ENCODE data around the gene ADD3.

Gene ADD3

DNA sequence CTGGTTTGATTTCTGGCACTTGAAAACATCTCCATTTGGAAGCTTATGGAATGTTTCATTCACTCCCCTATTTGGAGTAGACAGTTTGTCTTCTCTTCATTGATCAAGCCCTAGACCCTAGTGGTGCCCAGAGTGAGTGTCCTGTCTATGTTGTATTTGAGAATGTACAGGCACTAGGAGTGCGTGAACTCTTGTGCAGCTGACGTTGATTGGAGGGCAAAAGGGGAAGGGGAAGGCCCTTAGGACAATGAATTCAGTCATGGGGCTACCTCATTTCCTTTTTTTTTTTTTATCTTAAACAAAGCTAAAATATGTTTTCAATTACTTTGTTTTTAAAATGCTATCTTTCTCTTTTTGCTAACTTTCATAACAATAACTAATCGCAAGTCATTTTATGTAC is 66.5 kb downstream of the ADD3 start:
- CTCF ChIA-PET = interaction anchor here (0.7 kb wide), 1 partner anchor 134 kb away, joined by 4 read pairs; no protein-coding TSS in a partner anchor

DNA sequence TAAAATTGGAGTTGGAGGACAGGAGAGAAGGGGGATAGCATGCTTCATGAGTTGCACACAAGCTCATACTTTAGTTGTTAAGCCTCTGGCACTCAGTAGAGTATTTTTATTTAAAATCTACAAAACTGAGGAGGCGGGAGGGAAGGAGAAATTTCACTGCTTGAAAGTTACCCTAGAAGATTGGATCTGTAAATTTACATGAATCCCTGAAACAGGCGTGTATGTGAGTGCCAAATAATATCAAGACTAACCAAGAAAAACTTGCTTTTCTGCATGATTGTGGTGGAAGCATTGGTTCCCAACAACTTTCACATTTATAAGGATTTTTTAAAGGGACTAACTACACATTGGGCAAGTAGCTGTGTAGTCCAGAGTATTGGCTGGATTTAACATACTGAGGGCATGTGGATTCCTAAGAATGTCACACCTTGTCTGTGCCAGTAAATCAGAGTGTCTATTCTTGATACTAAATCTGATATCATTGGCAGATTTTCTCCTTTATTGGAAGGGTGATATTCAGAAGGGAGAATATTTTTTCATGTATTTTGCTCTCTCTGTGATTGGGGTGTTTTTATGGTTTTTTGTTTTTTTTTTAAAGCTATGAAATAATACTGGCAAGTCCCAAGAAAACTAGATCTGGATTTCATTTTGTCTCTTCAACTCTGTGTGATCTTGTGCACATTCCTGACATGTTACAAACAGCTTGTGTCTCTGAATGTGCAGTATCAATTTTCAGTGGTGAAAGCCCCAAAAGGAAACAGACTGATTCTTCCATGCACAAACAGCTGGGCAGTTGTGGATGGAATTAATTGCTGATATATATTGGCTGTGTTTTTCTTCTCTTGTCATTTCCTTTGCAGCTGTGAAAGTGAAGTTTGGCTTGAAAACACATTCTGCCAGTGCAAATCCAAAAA is 67.2 kb downstream of the ADD3 start:
- CTCF ChIA-PET = interaction anchor here (0.7 kb wide), 1 partner anchor 133 kb away, joined by 4 read pairs; no protein-coding TSS in a partner anchor
- DNase-seq (ENCODE audit: extremely low spot score) = no peak

More for the DNA sequence above, 66.5 kb downstream of the ADD3 start:
- DNase-seq (ENCODE audit: extremely low spot score) = no peak
- POLR2A ChIA-PET = no interaction called here
- TF ChIP-seq CTBP1 (IDR thresholded peaks at IDR 0.05; ENCODE audit: borderline replicate concordance) = no peak
- no peak for TF ChIP-seq ELF4 (IDR thresholded peaks at IDR 0.05)
- TF ChIP-seq FOXA1 (IDR thresholded peaks at IDR 0.05) = no peak
- TF ChIP-seq HDGF (IDR thresholded peaks at IDR 0.05; ENCODE audit: borderline replicate concordance) = no peak
- no peak for TF ChIP-seq FOXK2 (IDR thresholded peaks at IDR 0.05)
- TF ChIP-seq, protein P1, sequence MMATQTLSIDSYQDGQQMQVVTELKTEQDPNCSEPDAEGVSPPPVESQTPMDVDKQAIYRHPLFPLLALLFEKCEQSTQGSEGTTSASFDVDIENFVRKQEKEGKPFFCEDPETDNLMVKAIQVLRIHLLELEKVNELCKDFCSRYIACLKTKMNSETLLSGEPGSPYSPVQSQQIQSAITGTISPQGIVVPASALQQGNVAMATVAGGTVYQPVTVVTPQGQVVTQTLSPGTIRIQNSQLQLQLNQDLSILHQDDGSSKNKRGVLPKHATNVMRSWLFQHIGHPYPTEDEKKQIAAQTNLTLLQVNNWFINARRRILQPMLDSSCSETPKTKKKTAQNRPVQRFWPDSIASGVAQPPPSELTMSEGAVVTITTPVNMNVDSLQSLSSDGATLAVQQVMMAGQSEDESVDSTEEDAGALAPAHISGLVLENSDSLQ (IDR thresholded peaks at IDR 0.05) = no peak
- no peak for TF ChIP-seq FOXM1 (IDR thresholded peaks at IDR 0.05; ENCODE audit: borderline replicate concordance)
- no peak for TF ChIP-seq BHLHE40 (IDR thresholded peaks at IDR 0.05; ENCODE audit: borderline replicate concordance)
- no peak for TF ChIP-seq TARDBP (IDR thresholded peaks at IDR 0.05)
- no peak for TF ChIP-seq ARNT (IDR thresholded peaks at IDR 0.05)
- no peak for TF ChIP-seq ZNF384 (IDR thresholded peaks at IDR 0.05)
- no peak for TF ChIP-seq SUZ12 (IDR thresholded peaks at IDR 0.05)
- TF ChIP-seq SP1 (IDR thresholded peaks at IDR 0.05) = no peak
- TF ChIP-seq NFRKB (IDR thresholded peaks at IDR 0.05) = no peak

DNA sequence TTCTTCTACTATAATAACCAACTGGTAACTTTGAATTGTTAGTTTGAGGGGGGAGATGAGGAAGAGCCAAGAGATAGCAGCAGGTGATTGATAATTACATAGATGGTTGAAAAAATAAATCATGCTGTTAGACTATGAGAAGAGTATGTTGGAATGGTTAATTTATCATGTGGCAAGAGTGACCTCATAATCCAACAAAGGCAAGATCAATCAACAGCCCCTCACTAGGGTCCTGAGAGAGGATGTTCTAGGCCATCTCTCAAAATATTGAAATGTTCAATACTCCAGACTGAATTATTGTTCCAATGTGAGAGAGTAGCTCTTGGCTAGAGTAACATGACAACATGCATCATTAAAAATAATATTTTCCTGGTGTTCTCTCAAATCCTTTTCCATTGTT is 67.9 kb downstream of the ADD3 start:
- CTCF ChIA-PET = no interaction called here
- TF ChIP-seq ARNT (IDR thresholded peaks at IDR 0.05) (no peak), FOXA1 (IDR thresholded peaks at IDR 0.05) (no peak), FOXK2 (IDR thresholded peaks at IDR 0.05) (no peak), TARDBP (IDR thresholded peaks at IDR 0.05) (no peak), L3MBTL2 (conservative IDR thresholded peaks at IDR 0.05) (no peak), NFRKB (IDR thresholded peaks at IDR 0.05) (no peak), CTBP1 (IDR thresholded peaks at IDR 0.05; ENCODE audit: borderline replicate concordance) (no peak), ELF4 (IDR thresholded peaks at IDR 0.05) (no peak), ZNF384 (IDR thresholded peaks at IDR 0.05) (no peak), FOXM1 (IDR thresholded peaks at IDR 0.05; ENCODE audit: borderline replicate concordance) (no peak), SUZ12 (IDR thresholded peaks at IDR 0.05) (no peak), BHLHE40 (IDR thresholded peaks at IDR 0.05; ENCODE audit: borderline replicate concordance) (no peak), HDGF (IDR thresholded peaks at IDR 0.05; ENCODE audit: borderline replicate concordance) (no peak)
- TF ChIP-seq, protein P1 (IDR thresholded peaks at IDR 0.05) = no peak
- no peak for DNase-seq (ENCODE audit: extremely low spot score)
- POLR2A ChIA-PET = no interaction called here

More for the DNA sequence above, 67.2 kb downstream of the ADD3 start:
- POLR2A ChIA-PET = no interaction called here
- no peak for TF ChIP-seq HDGF (IDR thresholded peaks at IDR 0.05; ENCODE audit: borderline replicate concordance)
- no peak for TF ChIP-seq LEF1 (IDR thresholded peaks at IDR 0.05; ENCODE audit: borderline replicate concordance)
- TF ChIP-seq FOXK2 (IDR thresholded peaks at IDR 0.05) = no peak
- TF ChIP-seq FOXA1 (IDR thresholded peaks at IDR 0.05) = no peak
- TF ChIP-seq ARNT (IDR thresholded peaks at IDR 0.05) = no peak
- TF ChIP-seq CTBP1 (IDR thresholded peaks at IDR 0.05; ENCODE audit: borderline replicate concordance) = no peak
- no peak for TF ChIP-seq TARDBP (IDR thresholded peaks at IDR 0.05)
- TF ChIP-seq, protein P1 (IDR thresholded peaks at IDR 0.05) = no peak
- TF ChIP-seq ELF4 (IDR thresholded peaks at IDR 0.05) = no peak
- TF ChIP-seq FOXM1 (IDR thresholded peaks at IDR 0.05; ENCODE audit: borderline replicate concordance) = no peak
- no peak for TF ChIP-seq SUZ12 (IDR thresholded peaks at IDR 0.05)
- no peak for TF ChIP-seq SP1 (IDR thresholded peaks at IDR 0.05)
- TF ChIP-seq NFRKB (IDR thresholded peaks at IDR 0.05) = no peak
- TF ChIP-seq ZNF384 (IDR thresholded peaks at IDR 0.05) = no peak
- no peak for TF ChIP-seq BHLHE40 (IDR thresholded peaks at IDR 0.05; ENCODE audit: borderline replicate concordance)
- TF ChIP-seq L3MBTL2 (conservative IDR thresholded peaks at IDR 0.05) = no peak

DNA sequence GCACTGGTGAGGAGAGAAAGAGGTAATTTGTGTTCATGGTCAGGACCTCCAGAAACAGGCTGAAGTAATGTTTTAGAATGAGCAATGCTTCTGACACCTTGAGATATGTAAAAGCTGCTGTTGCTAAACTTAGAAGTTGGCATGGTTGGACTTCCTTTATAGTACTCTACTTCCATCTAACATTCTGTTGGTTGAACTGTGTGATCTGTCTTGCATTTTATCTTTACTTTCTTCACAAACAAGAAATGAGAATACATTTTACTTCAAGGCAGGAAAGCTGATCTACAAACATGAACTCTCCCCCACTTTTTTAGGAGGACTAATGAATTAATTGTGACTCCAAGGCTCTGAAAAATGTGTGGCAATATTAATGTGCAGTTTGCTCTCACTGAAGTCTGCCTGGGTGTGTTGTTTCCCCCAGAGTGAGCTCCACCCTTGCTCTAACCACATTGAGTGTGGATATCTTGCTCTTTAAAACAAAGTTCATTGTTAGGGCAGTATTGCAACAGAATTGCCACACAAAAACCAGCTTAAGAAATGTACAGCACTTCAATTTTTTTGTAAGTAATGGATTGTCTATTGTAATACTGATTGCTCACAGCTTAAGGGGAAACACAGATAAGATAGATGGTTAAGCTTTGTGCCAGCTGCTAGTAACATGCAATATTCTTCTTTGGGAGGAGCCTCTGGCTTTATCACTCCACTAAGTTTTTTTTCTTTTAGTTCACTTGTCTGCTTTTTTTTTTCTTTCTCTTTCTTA is 69.0 kb downstream of the ADD3 start:
- no peak for DNase-seq (ENCODE audit: extremely low spot score)
- ChIA-PET POLR2A (no interaction called here), CTCF (interaction anchor here (0.7 kb wide), 1 partner anchor 80 kb away, joined by 3 read pairs; no protein-coding TSS in a partner anchor)
- TF ChIP-seq LEF1 (IDR thresholded peaks at IDR 0.05; ENCODE audit: borderline replicate concordance) (no peak), ZNF384 (IDR thresholded peaks at IDR 0.05) (no peak), FOXK2 (IDR thresholded peaks at IDR 0.05) (no peak), SP1 (IDR thresholded peaks at IDR 0.05) (no peak), HDGF (IDR thresholded peaks at IDR 0.05; ENCODE audit: borderline replicate concordance) (no peak)

DNA sequence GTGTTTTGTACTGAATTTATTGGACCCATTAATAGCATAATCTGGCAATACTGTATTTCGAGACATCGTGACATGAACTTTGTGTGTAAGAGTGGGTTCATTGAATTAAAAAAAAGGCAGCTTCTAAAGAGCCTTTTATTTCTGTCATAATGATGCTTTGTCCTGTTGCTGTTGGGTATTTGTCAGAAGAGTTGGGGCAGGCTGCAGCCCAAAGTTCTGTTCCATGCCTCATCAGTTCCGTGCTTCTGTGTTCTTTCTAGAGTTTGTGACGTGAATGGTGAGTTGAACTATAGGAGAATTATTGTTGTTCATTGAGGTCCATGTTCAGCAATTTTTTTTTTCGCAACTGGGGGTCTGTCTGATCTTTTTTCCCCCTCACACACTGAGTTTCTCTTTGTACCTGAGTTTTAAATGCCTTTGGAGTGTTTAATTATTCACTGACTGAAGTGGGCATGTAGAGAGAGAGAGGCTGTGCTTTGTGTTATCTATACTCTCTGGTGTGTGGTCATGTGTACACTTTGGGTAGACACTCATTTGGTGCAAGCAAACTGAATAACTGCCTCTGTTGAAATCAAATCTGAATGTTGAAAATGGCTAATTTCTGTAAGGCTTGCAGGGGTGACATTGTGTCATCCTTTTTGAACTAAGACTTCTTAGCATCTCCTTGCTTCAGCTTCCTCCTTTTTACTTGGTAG is 69.8 kb downstream of the ADD3 start:
- POLR2A ChIA-PET = no interaction called here

More for the DNA sequence above, 69.8 kb downstream of the ADD3 start:
- CTCF ChIA-PET = no interaction called here
- TF ChIP-seq NFRKB (IDR thresholded peaks at IDR 0.05) = no peak
- no peak for TF ChIP-seq LEF1 (IDR thresholded peaks at IDR 0.05; ENCODE audit: borderline replicate concordance)
- no peak for TF ChIP-seq HDGF (IDR thresholded peaks at IDR 0.05; ENCODE audit: borderline replicate concordance)
- TF ChIP-seq ZNF384 (IDR thresholded peaks at IDR 0.05) = no peak
- TF ChIP-seq ARNT (IDR thresholded peaks at IDR 0.05) = no peak
- no peak for TF ChIP-seq SP1 (IDR thresholded peaks at IDR 0.05)
- no peak for TF ChIP-seq TARDBP (IDR thresholded peaks at IDR 0.05)
- DNase-seq (ENCODE audit: extremely low spot score) = no peak
